Measurements from ENCODE around the gene SUN5.

SUN5 gene

GRCh38 chr20:33026779-33027759 lies 22.8 kb upstream of the SUN5 start:
- DNase-seq (ENCODE audit: insufficient read length, low spot score), result no peak
- FAIRE-seq, result no peak

GRCh38 chr20:33026072-33026778 lies 22.0 kb upstream of the SUN5 start:
- no peak for FAIRE-seq
- DNase-seq (ENCODE audit: insufficient read length, low spot score), result no peak

- DNase-seq (ENCODE audit: insufficient read length, low spot score) (no peak), FAIRE-seq (no peak)
These were observed 21.2 kb upstream of the SUN5 start for GRCh38 chr20:33025318-33025876.

GRCh38 chr20:33024609-33025317 lies 20.5 kb upstream of the SUN5 start:
- DNase-seq (ENCODE audit: insufficient read length, low spot score), result no peak
- no peak for FAIRE-seq

- FAIRE-seq, result no peak
These were observed 20.0 kb upstream of the SUN5 start for GRCh38 chr20:33024243-33024560.

GRCh38 chr20:33023439-33024242 lies 19.4 kb upstream of the SUN5 start:
- FAIRE-seq (no peak), DNase-seq (ENCODE audit: insufficient read length, low spot score) (no peak)

More at GRCh38 chr20:33024243-33024560, 20.0 kb upstream of the SUN5 start:
- DNase-seq (ENCODE audit: insufficient read length, low spot score), result no peak

- DNase-seq (ENCODE audit: insufficient read length, low spot score) (no peak), FAIRE-seq (no peak)
These were observed 18.6 kb upstream of the SUN5 start for GRCh38 chr20:33022694-33023438.

GRCh38 chr20:33022289-33022688 lies 18.1 kb upstream of the SUN5 start:
- FAIRE-seq (no peak), DNase-seq (ENCODE audit: insufficient read length, low spot score) (no peak)

- DNase-seq (ENCODE audit: insufficient read length, low spot score) (no peak), FAIRE-seq (no peak)
These were observed 17.6 kb upstream of the SUN5 start for GRCh38 chr20:33021879-33022278.

- DNase-seq (ENCODE audit: insufficient read length, low spot score) (no peak), FAIRE-seq (no peak)
These were observed 16.3 kb upstream of the SUN5 start for GRCh38 chr20:33020278-33021161.

GRCh38 chr20:33019465-33020277 lies 15.4 kb upstream of the SUN5 start:
- FAIRE-seq (no peak), DNase-seq (ENCODE audit: insufficient read length, low spot score) (no peak)

- DNase-seq (ENCODE audit: insufficient read length, low spot score), result no peak
- FAIRE-seq, result no peak
These were observed 14.1 kb upstream of the SUN5 start for GRCh38 chr20:33018169-33018931.

GRCh38 chr20:33017542-33017941 lies 13.3 kb upstream of the SUN5 start:
- FAIRE-seq (no peak), DNase-seq (ENCODE audit: insufficient read length, low spot score) (no peak)

GRCh38 chr20:33016581-33017109 lies 12.4 kb upstream of the SUN5 start:
- DNase-seq (ENCODE audit: insufficient read length, low spot score) (no peak), FAIRE-seq (no peak)

GRCh38 chr20:33015700-33016580 lies 11.7 kb upstream of the SUN5 start:
- FAIRE-seq, result no peak
- no peak for DNase-seq (ENCODE audit: insufficient read length, low spot score)

- no peak for FAIRE-seq
- DNase-seq (ENCODE audit: insufficient read length, low spot score), result no peak
These were observed 10.9 kb upstream of the SUN5 start for GRCh38 chr20:33015114-33015484.
